Endothelial cell of umbilical vein (primary cell): ENCODE data around the gene BLOC1S6. TPM values are rescaled to one million over a fixed set of nuclear protein-coding genes. Genes with fewer than 3 reads are reported as not detected.
"Not testable (repeated sequence)": the region's sequence is repeated elsewhere in the genome, so short reads cannot be mapped to it uniquely, and the experiment has no call there.

ENCODE experiments used
- BruUV-seq: library from RNA; stranded (reverse); fragments of 400-500 nt; replicated peaks from 2 replicates; lab custom pipeline; 2021; lab: Mats Ljungman, UMichigan
- CTCF ChIA-PET: fragments of 300-600, 350-600 bp; sonication (Branson Sonifier 250); formaldehyde crosslinking; loops from one replicate; lab custom pipeline; 2021; ENCODE audit warnings: antibody characterized with exemption, inconsistent platforms; lab: Charles Lee
- POLR2A ChIA-PET: fragments of 300-600, 350-600 bp; sonication (Branson Sonifier 250); formaldehyde crosslinking; loops from one replicate; lab custom pipeline; 2021; ENCODE audit warnings: antibody characterized with exemption, inconsistent platforms; lab: Charles Lee
- DNase-seq: peaks from one replicate; pipeline ENCODE4 v3.0.0-alpha.2; 2011; ENCODE audit warnings: low read depth, low spot score
- FAIRE-seq: peaks from 2 replicates; lab custom pipeline; 2011; peaks lifted over from hg19 to GRCh38; lab: Jason Lieb, UNC
- H2AFZ ChIP-seq: 2 replicates; pipeline ENCODE4 v1.6.0; 2012; ENCODE audit warnings: low read depth, low read length, control low read depth, inconsistent platforms
- H3K27ac ChIP-seq: 2 replicates; pipeline ENCODE4 v1.5.1; 2011; ENCODE audit warnings: low read depth, mild to moderate bottlenecking, control low read depth, low read length, moderate library complexity; ENCODE audit not compliant: insufficient read depth
- H3K27me3 ChIP-seq, 2 experiments: 2 replicates each; pipeline versions ENCODE4 v1.6.0 to v1.6.1; 2011; ENCODE audit warnings: low read length in 2 of 2, mixed read lengths in 1 of 2; ENCODE audit not compliant: control insufficient read depth in 2 of 2, insufficient read depth in 2 of 2
- H3K36me3 ChIP-seq, 2 experiments: 2 replicates in 1 of 2; 3 replicates in 1 of 2; pipeline ENCODE4 v1.5.1; 2011; ENCODE audit warnings: low read length in 2 of 2, mild to moderate bottlenecking in 1 of 2, moderate library complexity in 1 of 2; ENCODE audit not compliant: control insufficient read depth in 2 of 2, insufficient read depth in 2 of 2; ENCODE audit errors: extremely low read depth in 1 of 2
- H3K4me1 ChIP-seq: 3 replicates; pipeline ENCODE4 v1.5.1; 2011; ENCODE audit warnings: mild to moderate bottlenecking, low read length; ENCODE audit not compliant: control insufficient read depth, insufficient read depth; ENCODE audit errors: extremely low read depth
- H3K4me2 ChIP-seq: 2 replicates; pipeline ENCODE4 v1.6.1; 2011; ENCODE audit warnings: low read length, control low read depth, mixed read lengths; ENCODE audit not compliant: insufficient read depth
- H3K4me3 ChIP-seq, 3 experiments: fragments of 200-600 bp in 1 of 3; sonication (generic), shearing (Covaris generic) in 1 of 3; replicated peaks in 1 of 3; 2 replicates each; pipeline ENCODE4 v1.5.1; 2011 to 2016; ENCODE audit warnings: control low read depth in 3 of 3, low read length in 3 of 3, mild to moderate bottlenecking in 2 of 3, inconsistent platforms in 1 of 3, low read depth in 1 of 3, moderate library complexity in 1 of 3; ENCODE audit not compliant: insufficient read depth in 1 of 3
- H3K79me2 ChIP-seq: 2 replicates; pipeline ENCODE4 v1.6.0; 2012; ENCODE audit warnings: low read length, inconsistent platforms; ENCODE audit not compliant: control insufficient read depth, insufficient read depth
- H3K9ac ChIP-seq: replicated peaks from 2 replicates; pipeline ENCODE3; 2011; ENCODE audit warnings: low read length, control low read depth; ENCODE audit not compliant: insufficient read depth; ENCODE audit errors: extremely low read depth
- H3K9me1 ChIP-seq: replicated peaks from 3 replicates; pipeline ENCODE4 v1.6.0; 2011; ENCODE audit warnings: mild to moderate bottlenecking, low read length; ENCODE audit not compliant: control insufficient read depth, insufficient read depth; ENCODE audit errors: extremely low read depth
- H3K9me3 ChIP-seq: replicated peaks from 2 replicates; pipeline ENCODE4 v1.5.1; 2012; ENCODE audit warnings: low read length, inconsistent platforms; ENCODE audit not compliant: control insufficient read depth, insufficient read depth
- H4K20me1 ChIP-seq: replicated peaks from 2 replicates; pipeline ENCODE3; 2011; ENCODE audit warnings: mild to moderate bottlenecking, low read length; ENCODE audit not compliant: control insufficient read depth, insufficient read depth; ENCODE audit errors: extremely low read depth
- EZH2 ChIP-seq: IDR thresholded peaks from 2 replicates; pipeline ENCODE4 v1.6.1; 2012; ENCODE audit warnings: borderline replicate concordance, low read depth, mild to moderate bottlenecking, moderate library complexity, low read length, inconsistent platforms; ENCODE audit not compliant: severe bottlenecking
- MAX ChIP-seq: IDR thresholded peaks from 2 replicates; pipeline ENCODE4 v1.6.1; 2011; ENCODE audit not compliant: insufficient read depth, insufficient read length
- POLR2AphosphoS5 ChIP-seq: IDR thresholded peaks from 2 replicates; pipeline ENCODE4 v1.6.1; 2012; ENCODE audit warnings: low read depth, mild to moderate bottlenecking, control low read depth, low read length, moderate library complexity; ENCODE audit not compliant: insufficient read depth
- dilution Hi-C: fragments of 300-500 bp; cut with MboI; formaldehyde crosslinking; loops from one replicate; pipeline ENCODE4 v1.15.0; 2019; ENCODE audit warnings: low sequenced_read_pairs; ENCODE audit not compliant: extremely low pct_ligation_motif_present
- intact Hi-C: fragments of 100-400 bp; cut with micrococcal nuclease; formaldehyde crosslinking; loops from one replicate; pipeline ENCODE4 v1.10.0; 2022
- polyA plus RNA-seq, 4 experiments: library from polyadenylated mRNA; depleted of rRNA in 3 of 4; stranded (reverse) in 3 of 4; unstranded in 1 of 4; fragments of >200 nt; gene quantifications; 2 replicates each; pipeline versions ENCODE4 v1.2.1 to v1.2.3, GENCODE V29; 2011 to 2012; ENCODE audit warnings: missing spikeins in 1 of 4
- total RNA-seq: library from RNA; stranded (reverse); gene quantifications from 2 replicates; pipeline ENCODE4 v1.2.3, GENCODE V29; 2021

BLOC1S6 gene
- total and polyA plus RNA-seq, 2 donors (not counting 3 experiments of a cell fraction or from before 2014, with no cell fraction given): 8.2 to 39.2 TPM

- Histone ChIP-seq H4K20me1 (no peaks in the 10 kb centered on the region), H3K4me3 (no peak overlapping the region), H3K9ac (no peak overlapping the region), H3K27me3 (no peaks in the 10 kb centered on the region), H3K4me1 (no peaks in the 10 kb centered on the region), H3K79me2 (no peaks in the 10 kb centered on the region), H2AFZ (no peak overlapping the region), H3K27ac (no peak overlapping the region), H3K9me3 (no peaks in the 10 kb centered on the region), H3K9me1 (no peaks in the 10 kb centered on the region), H3K36me3 (no peaks in the 10 kb centered on the region), H3K4me2 (no peak overlapping the region)
- DNase-seq (no peak), FAIRE-seq (no peak)
- TF ChIP-seq POLR2AphosphoS5: no peak
- no peak for TF ChIP-seq EZH2
- no peak for TF ChIP-seq MAX
- dilution Hi-C loops: no loop called here
- ChIA-PET POLR2A (no interaction called here), CTCF (interaction anchor here (0.7 to 1.9 kb wide), 2 partner anchors 35 to 57 kb away, joined by 3 to 7 read pairs; no protein-coding TSS in a partner anchor)
- no TSS peak for BruUV-seq
- intact Hi-C loops: no loop called here
Measured at GRCh38 chr15:45648521-45649200, 61.5 kb downstream of the BLOC1S6 start.

DNA sequence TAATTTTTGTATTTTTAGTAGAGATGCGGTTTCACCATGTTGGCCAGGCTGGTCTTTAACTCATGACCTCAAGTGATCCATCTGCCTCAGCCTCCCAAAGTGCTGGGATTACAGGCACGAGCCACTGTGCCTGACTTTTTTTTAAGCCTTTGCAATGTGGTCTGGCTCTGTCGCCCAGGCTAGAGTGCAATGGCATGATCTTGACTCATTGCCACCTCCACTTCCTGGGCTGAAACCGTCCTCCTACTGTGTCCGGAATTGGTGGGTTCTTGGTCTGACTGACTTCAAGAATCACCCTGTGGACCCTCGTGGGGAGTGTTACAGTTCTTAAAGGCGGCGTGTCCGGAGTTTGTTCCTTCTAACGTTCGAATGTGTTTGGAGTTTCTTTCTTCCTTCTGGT, 62.8 kb downstream of the BLOC1S6 start:
- H4K20me1 ChIP-seq, H3K4me3 ChIP-seq, H3K36me3 ChIP-seq, H3K9me1 ChIP-seq, dilution Hi-C loops, H3K27ac ChIP-seq, H3K27me3 ChIP-seq, H2AFZ ChIP-seq, DNase-seq, H3K4me1 ChIP-seq, POLR2A ChIA-PET, BruUV-seq, H3K4me2 ChIP-seq, intact Hi-C loops, H3K79me2 ChIP-seq, H3K9ac ChIP-seq, FAIRE-seq, H3K9me3 ChIP-seq: not testable (repeated sequence)
- CTCF ChIA-PET: interaction anchor here (0.9 to 1.9 kb wide), 2 partner anchors 56 to 234 kb away, joined by 3 to 7 read pairs; no protein-coding TSS in a partner anchor
